Caki2 (cell line): ENCODE measurements around the gene DCUN1D5. TPM values are rescaled to one million over a fixed set of nuclear protein-coding genes. Genes with fewer than 3 reads are reported as not detected.
"Not testable (repeated sequence)": the region's sequence is repeated elsewhere in the genome, so short reads cannot be mapped to it uniquely, and the experiment has no call there.

Experiments
- DNase-seq: peaks from one replicate; pipeline ENCODE4 v3.0.0-alpha.2; 2015; ENCODE audit warnings: low read depth
- in situ Hi-C: cut with HindIII; loops from 2 replicates; pipeline ENCODE4 v1.10.0; 2016; ENCODE audit warnings: low sequenced_read_pairs, low pct_unique_long_range_greater_than_20kb, mixed read lengths
- total RNA-seq: library from RNA; depleted of rRNA; stranded (reverse); fragments of >200 nt; shearing (Covaris generic); gene quantifications from 2 replicates; pipeline ENCODE4 v1.2.3, GENCODE V29; 2014; ENCODE audit warnings: low replicate concordance

Gene DCUN1D5
- total RNA-seq, 1 experiment from 2014 or later = 66.1 TPM

GRCh38 chr11:103069367-103069766 lies 22.6 kb downstream of the DCUN1D5 start:
- in situ Hi-C loops = no loop called here
- DNase-seq = no peak

DNA sequence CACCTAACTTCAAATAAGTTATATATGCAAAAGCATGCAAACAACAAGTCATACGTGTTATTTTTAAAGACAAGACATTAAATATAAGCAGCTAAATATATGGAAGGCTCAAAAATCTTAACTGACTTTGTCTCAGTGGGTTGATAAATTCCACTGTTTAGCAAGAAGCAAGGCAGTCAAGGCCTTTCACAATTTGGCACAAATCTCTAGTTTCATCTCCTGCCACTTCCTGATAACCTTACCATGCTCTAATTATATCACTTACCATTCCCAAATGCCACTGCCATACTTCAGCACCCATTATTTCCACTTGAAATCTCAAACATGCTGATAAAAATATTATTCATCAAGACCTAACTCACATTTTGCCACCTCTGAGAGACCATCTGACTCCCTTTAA lies 24.8 kb downstream of the DCUN1D5 start:
- no peak for DNase-seq
- in situ Hi-C loops = no loop called here

GRCh38 chr11:103061656-103062055 lies 30.3 kb downstream of the DCUN1D5 start:
- in situ Hi-C loops = no loop called here

DNA sequence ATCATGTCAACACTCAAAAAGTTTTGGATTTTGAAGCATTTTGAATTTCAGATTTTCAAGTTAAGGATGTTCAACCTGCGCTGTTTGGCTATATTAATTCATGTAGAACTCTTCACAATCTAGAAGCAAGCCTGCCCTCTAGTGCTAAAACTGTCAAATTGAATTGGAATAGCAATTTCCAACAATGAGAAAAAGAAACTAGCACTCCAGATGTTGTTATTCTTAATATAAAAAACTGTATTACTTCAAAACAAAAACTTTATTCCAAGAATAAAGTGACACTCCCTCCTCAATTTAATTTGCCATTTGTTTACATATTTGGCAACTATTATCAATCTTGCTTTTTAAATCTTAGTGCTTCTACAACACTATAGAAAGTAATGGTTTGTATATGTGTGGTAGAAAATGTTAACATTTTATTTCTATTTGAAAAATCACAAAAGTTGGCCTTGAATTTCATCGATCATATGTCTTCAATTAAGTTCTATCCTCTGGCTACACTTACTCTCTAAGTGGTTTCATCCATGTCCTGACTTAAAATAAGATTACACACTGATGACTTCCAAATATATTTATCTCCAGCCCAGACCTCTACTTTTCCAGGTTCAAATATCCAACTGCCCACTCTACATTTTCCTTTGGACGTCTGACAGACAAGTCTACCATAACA lies 36.6 kb downstream of the DCUN1D5 start:
- in situ Hi-C loops = no loop called here
- peak; percentile 22 for DNase-seq

More at GRCh38 chr11:103061656-103062055, 30.3 kb downstream of the DCUN1D5 start:
- DNase-seq = no peak

- in situ Hi-C loops = no loop called here
Measured at GRCh38 chr11:103053997-103054396, 38.0 kb downstream of the DCUN1D5 start.

GRCh38 chr11:103051981-103052380 lies 40.0 kb downstream of the DCUN1D5 start:
- peak; percentile 68 for DNase-seq
- in situ Hi-C loops = no loop called here

More at GRCh38 chr11:103053997-103054396, 38.0 kb downstream of the DCUN1D5 start:
- no peak for DNase-seq

DNA sequence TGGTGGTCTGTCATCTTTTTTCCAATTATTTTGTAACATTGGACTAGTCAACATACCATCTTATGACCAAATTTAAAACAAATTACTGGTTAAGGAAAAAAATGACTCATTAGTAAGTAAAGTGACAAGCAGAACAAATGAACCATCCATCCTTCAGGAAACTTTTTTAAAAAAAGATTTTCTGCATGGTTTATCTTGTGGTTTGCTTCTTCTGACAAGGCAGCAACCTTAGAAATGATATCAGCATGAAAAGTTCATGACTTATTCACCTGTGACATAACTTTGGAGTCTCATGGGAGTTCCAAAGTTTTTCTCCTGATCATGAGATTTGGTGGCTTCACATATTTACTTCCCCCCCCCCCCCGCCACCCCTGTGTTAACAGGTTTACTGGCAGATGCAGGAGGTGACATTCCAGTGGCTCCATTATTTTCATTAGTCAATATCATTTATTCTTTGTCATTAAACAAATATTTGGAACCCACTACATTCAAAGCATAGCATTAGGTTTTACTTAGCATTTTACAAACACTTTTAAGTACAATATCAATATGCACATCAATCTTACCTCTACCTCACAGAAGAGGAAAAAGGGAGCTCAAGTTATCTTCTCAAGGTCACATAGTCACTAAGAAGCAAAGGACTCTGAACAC lies 40.7 kb downstream of the DCUN1D5 start:
- in situ Hi-C loops = no loop called here
- peak; percentile 89 for DNase-seq

DNA sequence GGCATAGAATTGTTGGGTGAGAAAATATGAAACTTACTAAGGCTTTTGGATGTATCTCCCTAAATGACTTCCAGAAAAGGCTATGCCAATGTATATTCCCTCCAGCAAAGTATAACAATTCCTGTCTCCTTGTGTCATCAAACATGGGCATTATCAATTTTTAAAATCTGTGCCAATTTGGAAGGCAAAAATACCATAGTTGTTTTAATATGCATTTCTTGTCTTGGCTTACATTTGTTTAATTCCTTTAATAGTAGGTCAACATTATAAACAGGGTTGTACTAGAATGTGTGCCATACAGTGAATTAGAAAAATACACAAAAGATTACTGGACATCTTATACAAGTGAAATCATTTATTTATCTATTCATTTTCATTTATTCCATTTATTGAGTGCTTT lies 41.6 kb downstream of the DCUN1D5 start:
- in situ Hi-C loops = no loop called here
- no peak for DNase-seq

GRCh38 chr11:103047837-103048236 lies 44.1 kb downstream of the DCUN1D5 start:
- DNase-seq = no peak
- in situ Hi-C loops = no loop called here

DNA sequence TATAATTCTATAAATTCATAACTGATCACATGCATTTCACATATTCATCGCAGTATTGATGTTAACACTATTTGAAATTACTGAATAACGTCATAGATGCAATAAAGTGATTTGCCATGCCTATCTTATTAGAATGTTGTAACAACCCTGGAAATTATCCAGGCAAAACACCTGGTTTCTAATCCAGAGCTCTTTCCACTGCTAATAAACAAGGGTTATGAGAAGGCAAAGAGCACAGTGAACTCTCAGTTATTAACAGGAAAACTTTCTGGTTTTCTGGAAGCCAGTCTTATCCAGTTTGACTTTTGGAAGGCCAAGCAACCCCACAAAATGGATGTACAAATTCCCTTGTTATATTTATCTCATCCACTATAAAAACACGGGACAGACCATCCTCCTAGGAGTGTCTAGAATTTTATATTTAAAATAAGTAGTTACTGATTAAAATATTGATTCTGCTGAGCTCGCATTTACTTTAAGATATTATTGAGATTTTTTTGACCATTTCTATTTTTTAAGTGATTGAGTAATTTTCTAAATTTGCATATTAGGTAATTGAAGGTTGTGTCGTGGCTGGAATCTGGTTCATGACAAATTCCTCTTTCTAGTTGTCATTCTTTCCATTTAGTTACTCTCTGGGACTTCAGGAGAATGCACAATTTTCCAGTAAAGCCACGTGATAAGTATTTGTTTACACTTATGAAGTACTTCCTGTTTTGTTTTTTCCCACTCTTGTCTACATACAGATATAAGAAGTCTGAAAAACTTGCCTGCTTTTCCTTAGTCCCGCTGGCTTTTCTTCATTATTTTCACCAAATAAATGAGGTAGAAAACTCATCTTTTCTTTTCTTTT lies 47.9 kb downstream of the DCUN1D5 start:
- no peak for DNase-seq
- in situ Hi-C loops = no loop called here

GRCh38 chr11:103042161-103042560 lies 49.8 kb downstream of the DCUN1D5 start:
- DNase-seq = no peak
- in situ Hi-C loops = no loop called here

DNA sequence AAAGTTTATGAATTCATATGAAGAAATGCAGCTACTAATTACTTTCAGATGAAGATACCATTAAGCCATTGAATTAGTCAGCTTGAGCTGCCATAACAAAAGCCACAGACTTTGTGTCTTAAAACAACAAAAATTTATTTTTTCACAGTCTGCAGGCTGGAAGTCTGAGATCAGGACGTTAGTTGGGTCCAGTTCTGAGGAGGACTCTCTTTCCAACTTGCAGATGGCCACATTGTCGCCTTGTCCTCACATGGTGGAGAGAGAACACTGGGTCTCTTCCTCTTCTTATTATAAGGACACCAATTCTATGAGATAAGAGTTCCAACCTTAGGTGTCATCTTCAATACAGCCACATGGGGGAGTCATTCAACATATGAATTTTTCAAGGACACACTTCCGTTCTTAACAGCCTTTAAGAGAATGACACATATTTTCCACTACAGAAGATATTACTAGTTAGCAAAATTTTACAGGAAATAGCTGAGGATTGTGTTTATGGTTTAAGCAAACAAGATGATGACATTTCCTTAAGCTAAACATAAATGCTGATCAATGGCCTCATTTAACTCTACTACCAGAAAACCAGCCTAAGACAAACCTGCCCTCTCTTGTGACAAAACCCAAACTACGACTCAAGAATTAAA lies 56.0 kb downstream of the DCUN1D5 start:
- in situ Hi-C loops = no loop called here
- peak; percentile 65 for DNase-seq

DNA sequence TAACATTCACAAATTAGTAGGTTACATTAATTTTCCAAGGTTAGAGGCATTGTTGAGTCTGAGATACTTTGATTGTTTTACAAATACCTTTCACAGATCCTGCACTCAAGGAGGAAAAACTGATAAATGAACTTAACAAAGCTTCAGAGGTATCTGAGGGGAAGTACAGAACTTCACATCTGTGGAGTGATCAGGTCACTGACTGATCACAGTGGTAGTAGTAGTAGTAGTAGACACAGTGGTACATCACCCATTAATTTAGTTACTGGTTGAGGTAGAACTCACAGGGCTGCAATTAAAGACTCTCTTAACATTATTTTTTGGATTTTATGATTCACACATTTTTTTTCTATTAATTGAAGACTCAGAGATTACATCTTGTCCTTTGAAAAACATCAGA lies 56.7 kb downstream of the DCUN1D5 start:
- in situ Hi-C loops = no loop called here
- DNase-seq = no peak

DNA sequence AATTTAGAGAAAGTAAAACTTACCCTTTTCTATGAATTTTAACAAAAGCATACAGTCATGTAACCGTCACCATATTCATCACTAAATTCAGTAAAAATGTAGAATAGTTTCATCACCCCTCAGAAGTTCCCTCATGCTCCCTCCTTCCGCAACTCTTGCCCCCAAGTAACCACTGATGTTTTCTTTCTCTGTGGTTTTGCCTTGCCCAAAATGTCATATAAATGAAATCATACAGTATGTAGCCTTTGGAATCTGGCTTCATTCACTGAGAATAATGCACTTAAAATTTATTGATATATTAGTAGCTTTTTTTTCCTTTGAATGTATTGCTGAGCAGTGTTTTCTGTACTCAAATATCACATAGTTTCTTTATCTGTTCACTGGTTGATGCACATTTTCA lies 60.1 kb downstream of the DCUN1D5 start:
- in situ Hi-C loops = no loop called here

GRCh38 chr11:103029401-103029800 lies 62.6 kb downstream of the DCUN1D5 start:
- in situ Hi-C loops = no loop called here
- DNase-seq = no peak

More for the DNA sequence above, 60.1 kb downstream of the DCUN1D5 start:
- no peak for DNase-seq

GRCh38 chr11:103028304-103029020 lies 63.5 kb downstream of the DCUN1D5 start:
- in situ Hi-C loops, DNase-seq: not testable (repeated sequence)

DNA sequence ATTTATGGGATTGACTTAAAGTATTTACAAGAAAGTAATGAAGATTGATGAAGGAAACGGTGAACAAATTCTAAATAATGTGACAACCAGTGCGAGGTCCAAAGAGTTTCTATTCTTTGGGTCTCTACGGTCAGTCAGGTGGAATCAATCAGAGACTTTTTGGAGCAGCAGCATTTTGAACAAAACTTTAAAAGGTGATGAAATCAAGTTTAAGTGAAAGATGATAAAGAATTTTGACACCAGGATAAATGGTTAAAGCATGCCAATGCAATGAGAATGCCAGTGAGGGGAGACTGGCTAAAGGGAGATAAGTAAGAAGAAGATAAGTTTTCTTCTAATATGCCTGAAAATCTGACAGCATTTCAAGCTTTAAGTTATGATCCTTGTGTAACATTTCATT lies 67.9 kb downstream of the DCUN1D5 start:
- in situ Hi-C loops = no loop called here
- no peak for DNase-seq

- DNase-seq = peak; percentile 26
- in situ Hi-C loops = no loop called here
Measured at GRCh38 chr11:103016031-103016430, 75.9 kb downstream of the DCUN1D5 start.
